Measurements from ENCODE around the gene SLC35D1. TPM values are rescaled to one million over a fixed set of nuclear protein-coding genes. Genes with fewer than 3 reads are reported as not detected.

The SLC35D1 gene
- total and polyA plus RNA-seq, 2 donors from 2014 or later, result 5.7 to 11.8 TPM

GRCh38 chr1:67004176-67004575 lies 49.8 kb downstream of the SLC35D1 start:
- H3K4me3 ChIP-seq (ENCODE audit: low read length in 3 of 3), result no peak overlapping the region
- no peak for TF ChIP-seq CTCF (IDR thresholded peaks at IDR 0.05; ENCODE audit: borderline replicate concordance, extremely low read depth, insufficient read depth)
- peaks cover 0 to 11% (median 10%) of the 10 kb centered on the region in 3 donors for H3K4me1 ChIP-seq (ENCODE audit: control insufficient read depth in 2 of 3, insufficient read depth in 2 of 3, low read depth in 1 of 3, low read length in 3 of 3)
- FAIRE-seq, result no peak
- intact Hi-C loops (cut with DNase I), result no loop called here
- H3K9ac ChIP-seq (ENCODE audit: low read length in 3 of 3), result no peak overlapping the region
- no peak overlapping the region for H3K27ac ChIP-seq (ENCODE audit: low read depth in 2 of 2, low read length in 2 of 2)
- peak in 3 of 5 donors; percentile 14 to 65 (median 60) for DNase-seq
- H3K36me3 ChIP-seq (ENCODE audit: control insufficient read depth in 2 of 3, insufficient read depth in 3 of 3, low read length in 3 of 3), result peaks cover 2 to 7% (median 5%) of the 10 kb centered on the region in 3 donors
- no peaks in the 10 kb centered on the region for H3K27me3 ChIP-seq (ENCODE audit: control insufficient read depth, insufficient read depth, low read length)
- no peaks in the 10 kb centered on the region for H3K9me3 ChIP-seq (ENCODE audit: control insufficient read depth in 2 of 3, insufficient read depth in 1 of 3, low read length in 3 of 3)

- Histone ChIP-seq H3K4me3 (ENCODE audit: low read length in 3 of 3) (no peak overlapping the region), H3K27me3 (ENCODE audit: control insufficient read depth, insufficient read depth, low read length) (no peaks in the 10 kb centered on the region), H3K4me1 (ENCODE audit: control insufficient read depth in 2 of 3, insufficient read depth in 2 of 3, low read depth in 1 of 3, low read length in 3 of 3) (peaks cover 0 to 11% (median 10%) of the 10 kb centered on the region in 3 donors), H3K9ac (ENCODE audit: low read length in 3 of 3) (no peak overlapping the region), H3K36me3 (ENCODE audit: control insufficient read depth in 2 of 3, insufficient read depth in 3 of 3, low read length in 3 of 3) (peaks cover 0 to 5% (median 4%) of the 10 kb centered on the region in 3 donors), H3K9me3 (ENCODE audit: control insufficient read depth in 2 of 3, insufficient read depth in 1 of 3, low read length in 3 of 3) (no peaks in the 10 kb centered on the region), H3K27ac (ENCODE audit: low read depth in 2 of 2, low read length in 2 of 2) (peak overlapping the region; percentile 3 to 61)
- FAIRE-seq, result no peak
- intact Hi-C loops (cut with DNase I), result no loop called here
- no peak for DNase-seq
- no peak for TF ChIP-seq CTCF (IDR thresholded peaks at IDR 0.05; ENCODE audit: borderline replicate concordance, extremely low read depth, insufficient read depth)
Observed at GRCh38 chr1:67001682-67002425, 52.1 kb downstream of the SLC35D1 start.

- peaks cover 0 to 11% (median 10%) of the 10 kb centered on the region in 3 donors for H3K4me1 ChIP-seq (ENCODE audit: control insufficient read depth in 2 of 3, insufficient read depth in 2 of 3, low read depth in 1 of 3, low read length in 3 of 3)
- TF ChIP-seq CTCF (IDR thresholded peaks at IDR 0.05; ENCODE audit: borderline replicate concordance, extremely low read depth, insufficient read depth), result no peak
- no peak overlapping the region for H3K4me3 ChIP-seq (ENCODE audit: low read length in 3 of 3)
- no peak for FAIRE-seq
- no peaks in the 10 kb centered on the region for H3K27me3 ChIP-seq (ENCODE audit: control insufficient read depth, insufficient read depth, low read length)
- no peak overlapping the region for H3K9ac ChIP-seq (ENCODE audit: low read length in 3 of 3)
- DNase-seq, result peak in 1 of 5 donors; percentile 12
- H3K9me3 ChIP-seq (ENCODE audit: control insufficient read depth in 2 of 3, insufficient read depth in 1 of 3, low read length in 3 of 3), result no peaks in the 10 kb centered on the region
- peaks cover 0 to 5% (median 0%) of the 10 kb centered on the region in 3 donors for H3K36me3 ChIP-seq (ENCODE audit: control insufficient read depth in 2 of 3, insufficient read depth in 3 of 3, low read length in 3 of 3)
- no peak overlapping the region for H3K27ac ChIP-seq (ENCODE audit: low read depth in 2 of 2, low read length in 2 of 2)
- intact Hi-C loops (cut with DNase I), result loop anchor here (10.0 kb wide), 1 partner anchor 135 kb away; the partner anchor contains the start of gene C1orf141
Observed at GRCh38 chr1:66999640-67000400, 54.1 kb downstream of the SLC35D1 start.

Measured in kidney (tissue), 14 donors.